ENCODE results near the gene PKM.

The PKM gene

DNA sequence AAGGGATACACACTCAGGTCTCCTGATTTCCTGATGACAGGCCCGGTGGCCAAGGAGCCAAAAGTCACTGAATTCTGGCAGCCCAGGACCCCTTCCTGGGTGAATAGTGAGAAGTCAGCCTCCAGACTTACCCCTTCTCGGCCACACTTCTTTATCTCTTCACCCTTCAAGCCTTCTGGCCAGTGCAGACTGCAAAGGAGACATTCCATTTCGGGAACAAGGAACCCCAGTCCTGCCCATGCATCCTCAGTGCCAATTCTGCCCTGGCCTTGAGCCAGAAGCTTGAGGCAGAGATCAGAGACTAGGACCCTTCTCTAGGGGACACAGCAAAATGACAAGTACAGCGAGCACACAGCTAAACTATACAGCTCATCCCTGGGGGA is 62.2 kb downstream of the PKM start:
- in situ Hi-C loops (cut with HindIII; ENCODE audit: low pct_unique_long_range_greater_than_20kb, low sequenced_read_pairs), result no loop called here
- no peak for TF ChIP-seq JUND (IDR thresholded peaks at IDR 0.05; ENCODE audit: low read depth)
- peak in 1 of 2 experiments; percentile 65 for DNase-seq (ENCODE audit: low read depth in 1 of 2, low spot score in 1 of 2)

DNA sequence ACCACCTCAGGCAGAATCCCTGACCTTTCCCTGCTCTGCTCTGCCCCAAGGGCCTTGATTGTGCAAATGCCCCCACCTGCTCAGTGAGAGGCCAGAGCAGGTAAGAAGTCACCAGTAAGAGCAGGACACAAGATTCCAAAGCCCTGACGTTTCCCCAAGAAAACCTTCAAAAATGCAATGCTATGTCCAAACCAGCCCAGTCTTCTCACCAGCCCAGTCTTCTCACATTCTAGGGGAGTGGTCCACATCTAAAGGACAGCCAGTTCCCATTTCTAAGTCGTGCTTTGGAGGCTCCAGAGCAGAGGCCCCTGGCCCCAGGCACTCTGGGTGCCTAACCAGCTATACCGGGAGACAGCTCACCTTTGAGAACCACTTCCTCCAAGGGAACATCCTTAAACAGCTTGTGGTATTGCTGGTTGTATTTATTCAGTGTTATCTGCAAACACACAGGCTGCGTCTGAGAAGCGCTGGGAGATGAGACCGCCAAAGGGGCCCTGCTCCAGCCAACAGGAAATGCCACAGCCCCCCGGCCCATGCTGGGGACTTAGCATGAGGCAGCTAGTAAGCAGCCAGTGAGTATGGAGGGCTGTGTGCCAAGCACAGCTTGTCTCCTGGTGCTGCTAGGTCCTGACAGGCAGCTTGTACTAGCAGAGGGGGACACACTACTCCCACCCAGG is 62.7 kb downstream of the PKM start:
- DNase-seq (ENCODE audit: low read depth in 1 of 2, low spot score in 1 of 2), result peak in 1 of 2 experiments; percentile 81
- in situ Hi-C loops (cut with HindIII; ENCODE audit: low pct_unique_long_range_greater_than_20kb, low sequenced_read_pairs), result no loop called here
- TF ChIP-seq JUND (IDR thresholded peaks at IDR 0.05; ENCODE audit: low read depth), result no peak

DNA sequence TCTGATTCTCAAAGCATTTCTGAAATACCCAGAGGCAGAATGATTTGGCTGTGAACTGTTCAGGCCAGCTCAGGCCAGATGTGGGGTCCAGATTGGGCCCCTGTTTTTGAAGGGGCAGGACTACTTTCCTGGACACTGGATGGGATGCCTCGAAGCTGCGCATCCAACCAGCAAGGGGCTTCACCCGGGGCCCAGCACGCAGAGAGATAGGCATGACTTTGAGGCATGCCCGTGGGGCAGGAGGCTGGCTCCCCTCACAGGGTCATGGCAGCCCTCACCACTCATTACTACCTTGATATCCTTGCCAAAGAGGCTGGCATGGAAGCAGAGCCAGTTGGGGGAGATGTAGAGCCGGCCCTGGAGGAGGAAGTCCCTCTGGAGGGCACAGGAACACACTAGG is 63.5 kb downstream of the PKM start:
- in situ Hi-C loops (cut with HindIII; ENCODE audit: low pct_unique_long_range_greater_than_20kb, low sequenced_read_pairs), result no loop called here
- TF ChIP-seq JUND (IDR thresholded peaks at IDR 0.05; ENCODE audit: low read depth), result no peak

DNA sequence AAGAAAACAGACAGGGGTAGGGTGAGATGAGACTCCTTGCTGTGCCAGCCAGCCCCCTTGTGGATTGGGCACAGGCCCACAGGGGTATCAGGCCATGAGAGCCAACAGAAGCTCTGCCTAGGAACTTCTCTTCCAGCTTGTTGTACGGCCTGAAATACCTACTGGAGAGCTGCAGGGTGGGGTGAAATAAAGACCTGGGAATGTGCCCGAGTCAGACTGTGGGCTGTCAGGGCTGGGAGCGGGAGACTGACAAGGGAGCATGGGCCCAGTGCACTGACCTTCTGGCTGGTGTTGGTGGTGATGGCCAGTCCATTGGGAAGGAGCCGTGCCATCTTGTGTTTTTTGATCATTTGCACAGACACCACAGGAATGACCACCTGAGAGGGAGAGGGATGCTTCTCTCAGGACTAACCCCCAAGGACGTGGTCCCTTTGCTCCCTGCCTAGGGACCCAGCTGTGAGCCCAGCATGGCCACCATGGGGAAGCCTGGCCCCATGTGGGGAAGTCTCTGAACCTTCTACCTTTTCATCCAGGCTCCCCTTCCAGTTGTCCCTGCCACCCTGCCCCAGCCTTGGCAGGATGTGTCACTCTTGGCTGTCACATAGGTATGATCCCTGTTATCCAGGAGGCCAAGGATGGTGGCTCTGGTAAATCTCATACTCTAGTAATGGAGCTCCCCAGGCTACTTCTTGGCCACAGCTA is 64.1 kb downstream of the PKM start:
- DNase-seq (ENCODE audit: low read depth in 1 of 2, low spot score in 1 of 2), result no peak
- in situ Hi-C loops (cut with HindIII; ENCODE audit: low pct_unique_long_range_greater_than_20kb, low sequenced_read_pairs), result no loop called here
- TF ChIP-seq JUND (IDR thresholded peaks at IDR 0.05; ENCODE audit: low read depth), result no peak

More for the DNA sequence above, 63.5 kb downstream of the PKM start:
- no peak for DNase-seq (ENCODE audit: low read depth in 1 of 2, low spot score in 1 of 2)

DNA sequence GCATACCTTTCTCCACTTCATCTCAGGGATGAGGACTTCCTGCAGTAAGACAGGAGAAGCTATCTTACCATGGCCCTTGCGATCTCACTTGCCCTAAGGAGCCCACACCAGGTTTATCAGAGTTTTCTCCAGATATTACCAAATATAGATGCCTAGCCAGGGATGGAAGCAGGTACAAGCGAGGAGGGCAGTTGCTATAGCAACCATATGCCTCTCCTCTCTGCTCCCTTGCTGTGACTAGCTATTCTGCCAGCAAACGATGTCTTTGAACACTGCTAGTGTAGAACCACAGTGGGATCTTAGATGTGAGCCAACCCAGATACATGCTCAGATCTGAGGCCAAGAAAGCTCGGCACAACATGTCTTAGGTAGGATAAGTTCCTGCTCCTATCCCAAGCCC is 67.3 kb downstream of the PKM start:
- DNase-seq (ENCODE audit: low read depth in 1 of 2, low spot score in 1 of 2), result no peak
- no peak for TF ChIP-seq JUND (IDR thresholded peaks at IDR 0.05; ENCODE audit: low read depth)
- in situ Hi-C loops (cut with HindIII; ENCODE audit: low pct_unique_long_range_greater_than_20kb, low sequenced_read_pairs), result no loop called here

DNA sequence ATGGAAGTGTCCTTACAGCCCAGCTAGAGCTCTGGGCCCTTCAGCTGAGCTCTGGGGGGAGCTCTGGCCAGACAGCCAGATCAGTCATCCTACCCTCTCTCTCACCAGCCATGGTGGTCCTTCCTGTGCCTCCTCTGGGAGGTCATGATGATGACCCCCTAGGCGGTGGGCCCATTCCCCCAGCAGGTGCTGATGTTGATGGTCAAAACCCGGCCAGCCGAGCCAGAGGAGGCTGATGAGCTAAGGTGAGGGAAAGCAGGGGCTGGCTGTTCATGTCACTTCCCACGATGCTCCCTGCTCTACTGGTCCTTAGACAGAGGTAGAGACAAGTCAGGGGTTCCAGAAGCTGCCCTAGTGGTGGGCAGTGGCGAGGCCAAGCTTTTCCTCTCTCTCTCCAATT is 68.4 kb downstream of the PKM start:
- in situ Hi-C loops (cut with HindIII; ENCODE audit: low pct_unique_long_range_greater_than_20kb, low sequenced_read_pairs), result no loop called here
- no peak for TF ChIP-seq JUND (IDR thresholded peaks at IDR 0.05; ENCODE audit: low read depth)
- no peak for DNase-seq (ENCODE audit: low read depth in 1 of 2, low spot score in 1 of 2)

DNA sequence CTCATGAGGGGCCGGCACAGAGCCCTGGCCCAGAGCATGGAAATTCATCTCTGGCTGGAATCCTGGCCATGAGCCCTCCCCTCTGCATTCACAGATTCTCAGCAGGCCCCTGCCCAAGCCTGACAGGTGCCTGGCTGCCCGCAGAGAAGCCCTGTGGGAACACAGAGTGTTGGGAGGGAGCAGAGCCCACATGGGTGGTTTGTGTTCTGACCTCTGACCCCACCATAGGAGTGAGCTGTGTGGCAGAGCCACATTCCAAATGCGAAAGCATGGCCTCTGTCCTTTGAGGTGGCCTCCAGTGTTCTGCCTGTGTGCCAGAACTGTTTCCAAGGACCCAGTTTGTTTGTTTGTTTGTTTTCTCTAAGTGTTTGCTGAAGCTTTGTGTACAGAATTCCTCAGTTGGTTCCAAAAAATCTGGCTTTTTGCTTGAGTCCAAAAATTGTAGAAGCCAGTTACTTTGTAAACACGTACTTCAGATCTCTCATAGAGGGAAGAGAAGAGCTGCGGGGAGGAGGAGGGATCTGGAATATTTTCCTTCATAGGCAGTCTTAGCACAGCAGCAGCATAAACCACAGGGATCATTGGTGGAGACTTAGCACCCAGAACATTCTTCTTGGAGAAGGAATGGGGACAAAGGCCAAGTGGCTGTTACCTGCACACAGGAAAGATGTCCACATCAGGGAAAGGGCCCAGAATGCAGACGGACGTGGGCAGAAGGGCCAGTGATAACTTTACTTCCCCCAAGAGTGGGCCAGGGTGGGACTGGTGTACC is 69.4 kb downstream of the PKM start:
- in situ Hi-C loops (cut with HindIII; ENCODE audit: low pct_unique_long_range_greater_than_20kb, low sequenced_read_pairs), result no loop called here
- peak in 1 of 2 experiments; percentile 88 for DNase-seq (ENCODE audit: low read depth in 1 of 2, low spot score in 1 of 2)
- TF ChIP-seq JUND (IDR thresholded peaks at IDR 0.05; ENCODE audit: low read depth), result no peak

DNA sequence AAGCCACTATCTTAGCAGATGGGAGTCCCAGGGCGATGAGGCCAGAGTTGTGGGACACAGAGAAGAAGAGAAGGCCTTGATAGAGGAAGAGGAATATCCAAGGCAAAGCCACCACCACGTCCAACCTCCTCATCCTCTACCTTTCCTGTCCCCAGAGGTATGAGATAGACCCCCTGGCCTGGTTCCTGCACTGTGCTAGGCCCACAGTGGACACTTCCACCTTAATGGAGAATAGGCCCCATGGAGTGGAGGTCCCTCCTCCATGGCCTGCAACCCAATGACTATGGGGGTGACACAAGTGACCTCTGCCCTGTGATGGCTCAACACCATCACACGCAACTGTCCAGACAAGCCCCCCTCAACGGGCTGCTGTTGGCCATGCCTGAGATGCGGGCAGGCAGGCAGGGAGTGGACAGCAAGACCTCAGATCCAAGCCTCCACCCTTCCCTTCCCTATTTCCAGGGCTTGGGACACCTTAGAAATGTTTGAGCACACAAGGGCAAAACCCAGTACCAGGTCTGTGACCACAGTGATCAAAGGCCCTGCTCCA is 70.2 kb downstream of the PKM start:
- in situ Hi-C loops (cut with HindIII; ENCODE audit: low pct_unique_long_range_greater_than_20kb, low sequenced_read_pairs), result no loop called here
- no peak for DNase-seq (ENCODE audit: low read depth in 1 of 2, low spot score in 1 of 2)
- no peak for TF ChIP-seq JUND (IDR thresholded peaks at IDR 0.05; ENCODE audit: low read depth)

DNA sequence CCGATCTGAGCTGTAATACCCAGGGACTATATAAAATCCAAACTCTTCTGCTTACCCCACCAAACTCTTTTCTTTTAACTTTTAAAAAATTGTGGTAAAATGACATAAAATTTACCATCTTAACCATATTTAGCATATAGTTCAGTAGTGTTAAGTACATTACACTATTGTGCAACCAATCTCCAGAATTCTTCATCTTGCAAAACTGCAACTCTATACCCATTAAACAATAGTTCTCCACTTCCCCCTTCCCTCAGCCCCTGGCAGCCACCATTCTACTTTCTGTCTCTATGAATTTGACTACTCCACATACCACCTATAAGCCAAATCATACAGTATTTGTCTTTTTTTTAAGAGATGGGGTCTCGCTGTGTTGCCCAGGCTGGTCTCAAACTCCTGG is 74.1 kb downstream of the PKM start:
- no peak for DNase-seq (ENCODE audit: low read depth in 1 of 2, low spot score in 1 of 2)
- in situ Hi-C loops (cut with HindIII; ENCODE audit: low pct_unique_long_range_greater_than_20kb, low sequenced_read_pairs), result no loop called here
- no peak for TF ChIP-seq JUND (IDR thresholded peaks at IDR 0.05; ENCODE audit: low read depth)

DNA sequence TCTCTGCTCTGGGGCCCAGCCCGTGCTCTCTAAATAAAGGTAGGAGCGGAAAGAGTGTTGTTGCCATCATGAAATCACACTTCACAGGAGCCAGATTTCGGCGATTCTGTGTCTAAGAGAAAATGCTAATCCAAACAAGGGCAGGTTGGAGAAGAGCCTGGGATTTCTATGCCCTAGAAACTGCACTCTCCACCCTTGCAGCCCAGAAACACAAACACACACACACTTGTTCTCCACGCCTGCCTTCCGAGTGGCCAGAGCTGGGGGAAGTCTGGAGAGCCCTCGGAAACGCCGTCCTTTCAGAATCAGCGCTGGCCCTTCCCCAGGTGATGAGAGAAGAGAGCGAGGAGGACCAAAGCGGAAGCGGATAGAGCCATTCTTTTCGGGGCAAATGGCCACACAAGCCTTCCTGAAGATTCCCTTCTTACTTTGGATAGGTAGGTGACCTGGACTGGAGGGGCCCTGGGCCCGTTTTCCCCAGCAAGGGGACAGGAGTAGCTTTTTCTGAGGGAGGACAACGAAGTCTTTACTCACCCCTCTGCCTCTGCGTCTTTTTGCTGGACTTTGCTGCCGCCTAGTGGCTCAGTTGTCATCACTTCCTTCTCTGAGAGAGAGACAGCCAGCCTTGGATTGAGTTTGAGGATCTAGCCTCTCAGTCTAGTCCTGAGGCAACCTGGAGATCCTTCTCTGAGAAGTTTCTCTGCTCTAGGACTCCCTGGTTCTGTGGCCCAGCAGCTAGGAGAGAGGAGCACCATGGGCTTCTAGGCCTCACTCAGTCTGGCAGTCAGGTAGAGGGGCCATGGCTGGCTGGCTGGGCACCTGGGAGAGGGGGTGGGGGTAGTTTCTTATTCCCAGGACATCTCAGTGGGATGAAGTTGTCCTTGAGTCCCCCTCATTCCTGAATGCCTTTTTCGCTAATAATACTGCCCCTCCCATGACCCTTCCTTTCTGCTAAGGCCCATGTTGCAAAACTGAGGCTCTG is 75.1 kb downstream of the PKM start:
- in situ Hi-C loops (cut with HindIII; ENCODE audit: low pct_unique_long_range_greater_than_20kb, low sequenced_read_pairs), result no loop called here
- DNase-seq (ENCODE audit: low read depth in 1 of 2, low spot score in 1 of 2), result peak in 1 of 2 experiments; percentile 93
- TF ChIP-seq JUND (IDR thresholded peaks at IDR 0.05; ENCODE audit: low read depth), result no peak

DNA sequence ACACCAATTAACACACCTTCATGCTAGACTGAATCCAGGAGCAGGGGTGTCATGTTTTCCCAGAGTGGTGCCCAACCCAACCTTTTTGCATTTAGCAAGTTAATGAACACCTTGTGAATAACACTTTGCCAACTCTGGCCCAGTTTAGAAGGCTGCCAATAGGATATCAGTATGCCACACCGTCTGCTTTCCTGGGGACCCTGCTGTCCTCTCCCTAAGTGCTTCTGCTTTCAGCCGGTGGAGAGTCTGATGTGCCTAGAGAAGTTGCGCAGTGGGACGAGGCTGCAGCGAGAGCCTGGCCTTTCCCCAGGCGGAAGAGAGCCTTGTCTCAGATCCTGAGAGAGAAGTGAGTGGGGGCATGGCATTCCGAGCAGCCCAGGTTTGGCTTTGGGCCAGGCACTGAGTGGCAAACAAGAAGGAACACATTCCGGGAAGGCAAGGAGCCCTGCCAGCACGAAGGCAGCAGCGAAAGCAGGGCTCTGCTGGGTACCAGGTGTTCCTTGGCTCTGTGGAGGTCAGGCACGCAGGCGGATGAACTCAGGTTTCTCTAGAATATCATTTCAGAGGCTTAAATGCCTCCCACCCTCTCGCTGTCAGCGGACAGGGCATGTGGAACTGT is 75.9 kb downstream of the PKM start:
- DNase-seq (ENCODE audit: low read depth in 1 of 2, low spot score in 1 of 2), result peak; percentile 44 to 95
- no peak for TF ChIP-seq JUND (IDR thresholded peaks at IDR 0.05; ENCODE audit: low read depth)
- in situ Hi-C loops (cut with HindIII; ENCODE audit: low pct_unique_long_range_greater_than_20kb, low sequenced_read_pairs), result no loop called here

Data from T47D (cell line).